CD4-positive, alpha-beta memory T cell (primary cell): ENCODE measurements around the gene GRID1. TPM values are rescaled to one million over a fixed set of nuclear protein-coding genes. Genes with fewer than 3 reads are reported as not detected.
"Not testable (repeated sequence)": the region's sequence is repeated elsewhere in the genome, so short reads cannot be mapped to it uniquely, and the experiment has no call there.

Source experiments
- CTCF ChIA-PET: fragments of 350-600 bp; sonication (Branson Sonifier 250); formaldehyde crosslinking; loops from one replicate; lab custom pipeline; 2021; ENCODE audit warnings: inconsistent platforms; ENCODE audit not compliant: partially characterized antibody; lab: Charles Lee
- POLR2A ChIA-PET: fragments of 350-600 bp; sonication (Branson Sonifier 250); formaldehyde crosslinking; loops from one replicate; lab custom pipeline; 2021; ENCODE audit not compliant: partially characterized antibody; lab: Charles Lee
- DNase-seq, 5 donors: peaks; one replicate each; pipeline versions ENCODE4 v3.0.0 to v3.0.0-alpha.2; 2020 to 2022; ENCODE audit warnings: mixed read lengths in 1 of 5
- H3K27ac ChIP-seq: one replicate; pipeline ENCODE4 v1.7.0; 2013; ENCODE audit warnings: low read depth, low read length
- H3K27me3 ChIP-seq: 2 replicates; pipeline ENCODE4 v1.7.0; 2013; ENCODE audit warnings: mild to moderate bottlenecking, low read length, moderate library complexity; ENCODE audit not compliant: insufficient read depth
- H3K36me3 ChIP-seq: 2 replicates; pipeline ENCODE4 v1.7.0; 2013; ENCODE audit warnings: mild to moderate bottlenecking, low read length, moderate library complexity; ENCODE audit not compliant: insufficient read depth
- H3K4me1 ChIP-seq: 2 replicates; pipeline ENCODE4 v1.7.0; 2013; ENCODE audit warnings: mild to moderate bottlenecking, low read length, moderate library complexity; ENCODE audit not compliant: insufficient read depth
- H3K4me3 ChIP-seq, 2 donors: one replicate each; pipeline ENCODE4 v1.7.0; 2013; ENCODE audit warnings: low read length in 2 of 2, mild to moderate bottlenecking in 1 of 2
- H3K9me3 ChIP-seq, 2 donors: one replicate each; pipeline ENCODE4 v1.7.0; 2013; ENCODE audit warnings: low read length in 2 of 2, control low read depth in 1 of 2; ENCODE audit not compliant: control insufficient read depth in 1 of 2
- H3K27ac Mint-ChIP-seq, 7 donors: one replicate each; pipeline ENCODE4 v1.8.0; 2020 to 2021; ENCODE audit warnings: mixed read lengths in 7 of 7, mild to moderate bottlenecking in 6 of 7, inconsistent platforms in 3 of 7, moderate library complexity in 3 of 7
- H3K27me3 Mint-ChIP-seq, 2 donors: one replicate each; pipeline ENCODE4 v1.8.0; 2020 to 2021; ENCODE audit warnings: mixed read lengths in 2 of 2
- H3K36me3 Mint-ChIP-seq, 2 donors: one replicate each; pipeline ENCODE4 v1.8.0; 2020 to 2021; ENCODE audit warnings: mixed read lengths in 2 of 2, inconsistent platforms in 1 of 2, mild to moderate bottlenecking in 1 of 2
- H3K4me1 Mint-ChIP-seq, 4 donors: one replicate each; pipeline ENCODE4 v1.8.0; 2020 to 2021; ENCODE audit warnings: mixed read lengths in 4 of 4, mild to moderate bottlenecking in 1 of 4
- H3K4me3 Mint-ChIP-seq, 8 donors: one replicate each; pipeline ENCODE4 v1.8.0; 2020 to 2021; ENCODE audit warnings: mixed read lengths in 8 of 8, mild to moderate bottlenecking in 7 of 8, moderate library complexity in 6 of 8, inconsistent platforms in 3 of 8
- H3K9me3 Mint-ChIP-seq, 8 donors: one replicate each; pipeline ENCODE4 v1.8.0; 2020 to 2021; ENCODE audit warnings: mixed read lengths in 8 of 8, mild to moderate bottlenecking in 5 of 8, inconsistent platforms in 3 of 8, moderate library complexity in 1 of 8
- intact Hi-C: fragments of 100-400 bp; cut with micrococcal nuclease; formaldehyde crosslinking; loops from one replicate; pipeline ENCODE4 v1.15.1; 2023
- polyA plus RNA-seq, 2 donors: library from polyadenylated mRNA; unstranded; fragments of 300-500 nt; fragmentation: Illumina TruSeq; gene quantifications; one replicate each; pipeline ENCODE4 v1.2.3, GENCODE V29; 2021
- total RNA-seq, 2 experiments: library from RNA; stranded (reverse); gene quantifications; one replicate each; pipeline ENCODE4 v1.2.3, GENCODE V29; 2021

The GRID1 gene
- total and polyA plus RNA-seq, 4 experiments from 2014 or later = not detected

- H3K4me3 ChIP-seq, intact Hi-C loops, H3K4me3 Mint-ChIP-seq, H3K27ac ChIP-seq, H3K36me3 ChIP-seq, H3K36me3 Mint-ChIP-seq, H3K27me3 ChIP-seq, H3K9me3 Mint-ChIP-seq, H3K27me3 Mint-ChIP-seq, H3K4me1 ChIP-seq, POLR2A ChIA-PET, H3K9me3 ChIP-seq, H3K27ac Mint-ChIP-seq, H3K4me1 Mint-ChIP-seq, CTCF ChIA-PET, DNase-seq: not testable (repeated sequence)
Measured at GRCh38 chr10:86175476-86175875, 191.1 kb downstream of the GRID1 start.

DNA sequence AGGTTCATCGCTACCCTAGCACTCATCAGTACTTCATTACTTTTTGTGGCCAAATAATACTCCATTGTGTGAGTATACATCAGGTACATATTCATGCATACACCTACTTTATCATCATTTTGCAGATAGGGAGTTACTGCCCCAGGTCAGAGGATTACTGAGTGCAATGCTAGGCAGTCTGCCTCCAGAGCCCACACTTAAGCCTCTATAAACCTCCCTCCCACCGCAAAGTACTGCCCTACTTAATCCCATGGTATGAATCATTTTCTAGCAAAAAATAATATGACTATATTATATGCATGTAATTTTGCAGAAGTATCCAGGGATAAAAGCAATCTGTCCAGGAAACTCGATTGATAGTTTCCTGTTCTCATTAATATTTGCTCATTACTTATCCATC lies 194.3 kb downstream of the GRID1 start:
- Histone ChIP-seq H3K9me3 (no peaks in the 10 kb centered on the region), H3K36me3 (no peaks in the 10 kb centered on the region), H3K4me3 (no peak overlapping the region), H3K27me3 (no peaks in the 10 kb centered on the region), H3K27ac (no peak overlapping the region), H3K4me1 (no peaks in the 10 kb centered on the region)
- POLR2A ChIA-PET = no interaction called here
- intact Hi-C loops = no loop called here
- H3K4me3 Mint-ChIP-seq = no peak overlapping the region
- no peaks in the 10 kb centered on the region for H3K9me3 Mint-ChIP-seq
- no peaks in the 10 kb centered on the region for H3K4me1 Mint-ChIP-seq
- CTCF ChIA-PET = no interaction called here
- H3K27me3 Mint-ChIP-seq = peaks cover 3 to 5% of the 10 kb centered on the region in 2 donors
- H3K27ac Mint-ChIP-seq = no peak overlapping the region
- DNase-seq = no peak
- no peaks in the 10 kb centered on the region for H3K36me3 Mint-ChIP-seq

- Mint-ChIP-seq H3K4me1 (no peaks in the 10 kb centered on the region), H3K27ac (no peak overlapping the region), H3K4me3 (no peak overlapping the region), H3K36me3 (no peaks in the 10 kb centered on the region), H3K27me3 (peaks cover 3 to 6% of the 10 kb centered on the region in 2 donors), H3K9me3 (no peaks in the 10 kb centered on the region)
- no peak for DNase-seq
- no peaks in the 10 kb centered on the region for H3K36me3 ChIP-seq
- no peaks in the 10 kb centered on the region for H3K4me1 ChIP-seq
- H3K9me3 ChIP-seq = no peaks in the 10 kb centered on the region
- H3K27me3 ChIP-seq = no peaks in the 10 kb centered on the region
- ChIA-PET CTCF (no interaction called here), POLR2A (no interaction called here)
- no peak overlapping the region for H3K4me3 ChIP-seq
- intact Hi-C loops = no loop called here
- no peak overlapping the region for H3K27ac ChIP-seq
Measured at GRCh38 chr10:86170255-86171108, 196.1 kb downstream of the GRID1 start.

- Mint-ChIP-seq H3K27ac (no peak overlapping the region), H3K4me3 (no peak overlapping the region), H3K4me1 (no peaks in the 10 kb centered on the region), H3K36me3 (no peaks in the 10 kb centered on the region), H3K27me3 (peaks cover 3 to 6% of the 10 kb centered on the region in 2 donors), H3K9me3 (no peaks in the 10 kb centered on the region)
- ChIA-PET CTCF (no interaction called here), POLR2A (no interaction called here)
- Histone ChIP-seq H3K36me3 (no peaks in the 10 kb centered on the region), H3K9me3 (no peaks in the 10 kb centered on the region), H3K4me1 (no peaks in the 10 kb centered on the region), H3K27ac (no peak overlapping the region), H3K27me3 (no peaks in the 10 kb centered on the region), H3K4me3 (no peak overlapping the region)
- intact Hi-C loops = no loop called here
- no peak for DNase-seq
Measured at GRCh38 chr10:86169506-86170254, 196.9 kb downstream of the GRID1 start.

- H3K27ac Mint-ChIP-seq = no peak overlapping the region
- H3K27me3 ChIP-seq = no peaks in the 10 kb centered on the region
- ChIA-PET CTCF (no interaction called here), POLR2A (no interaction called here)
- H3K4me3 ChIP-seq = no peak overlapping the region
- no peak overlapping the region for H3K4me3 Mint-ChIP-seq
- H3K27ac ChIP-seq = no peak overlapping the region
- H3K36me3 ChIP-seq = no peaks in the 10 kb centered on the region
- no peaks in the 10 kb centered on the region for H3K9me3 ChIP-seq
- H3K9me3 Mint-ChIP-seq = no peaks in the 10 kb centered on the region
- no peaks in the 10 kb centered on the region for H3K4me1 Mint-ChIP-seq
- no peaks in the 10 kb centered on the region for H3K36me3 Mint-ChIP-seq
- intact Hi-C loops = no loop called here
- no peaks in the 10 kb centered on the region for H3K4me1 ChIP-seq
- peaks cover 3 to 6% of the 10 kb centered on the region in 2 donors for H3K27me3 Mint-ChIP-seq
- no peak for DNase-seq
Measured at GRCh38 chr10:86169066-86169465, 197.5 kb downstream of the GRID1 start.

DNA sequence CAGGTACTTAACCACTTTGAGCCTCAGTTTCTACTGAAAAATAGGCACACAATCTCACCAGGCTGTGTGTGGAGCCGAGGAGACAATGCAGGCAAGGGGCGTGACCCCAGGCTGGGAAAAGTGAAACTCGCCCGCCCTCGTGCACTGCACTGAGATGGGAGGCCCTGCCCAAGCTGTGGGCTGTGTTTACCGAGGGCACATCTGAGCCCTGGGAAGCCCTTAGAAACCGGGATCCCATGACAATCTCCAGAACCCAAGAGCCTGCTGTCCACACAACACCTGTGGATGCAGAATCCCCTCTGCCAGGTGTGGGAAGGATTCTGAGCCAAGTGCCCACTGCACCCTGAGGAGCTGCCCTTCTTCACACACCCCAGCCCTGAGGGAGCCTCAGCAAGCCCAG lies 198.3 kb downstream of the GRID1 start:
- no peak overlapping the region for H3K27ac ChIP-seq
- intact Hi-C loops = no loop called here
- no peak for DNase-seq
- peaks cover 3 to 6% of the 10 kb centered on the region in 2 donors for H3K27me3 Mint-ChIP-seq
- H3K4me3 Mint-ChIP-seq = no peak overlapping the region
- POLR2A ChIA-PET = no interaction called here
- CTCF ChIA-PET = no interaction called here
- no peak overlapping the region for H3K4me3 ChIP-seq
- no peaks in the 10 kb centered on the region for H3K27me3 ChIP-seq
- no peaks in the 10 kb centered on the region for H3K36me3 ChIP-seq
- no peaks in the 10 kb centered on the region for H3K36me3 Mint-ChIP-seq
- H3K9me3 ChIP-seq = no peaks in the 10 kb centered on the region
- no peak overlapping the region for H3K27ac Mint-ChIP-seq
- H3K4me1 ChIP-seq = no peaks in the 10 kb centered on the region
- H3K4me1 Mint-ChIP-seq = no peaks in the 10 kb centered on the region
- H3K9me3 Mint-ChIP-seq = no peaks in the 10 kb centered on the region

- Histone ChIP-seq H3K4me1 (no peaks in the 10 kb centered on the region), H3K9me3 (no peaks in the 10 kb centered on the region), H3K27me3 (no peaks in the 10 kb centered on the region), H3K4me3 (no peak overlapping the region), H3K27ac (no peak overlapping the region), H3K36me3 (no peaks in the 10 kb centered on the region)
- H3K36me3 Mint-ChIP-seq = no peaks in the 10 kb centered on the region
- ChIA-PET POLR2A (no interaction called here), CTCF (no interaction called here)
- no peak overlapping the region for H3K27ac Mint-ChIP-seq
- DNase-seq = no peak
- H3K4me3 Mint-ChIP-seq = no peak overlapping the region
- no peaks in the 10 kb centered on the region for H3K9me3 Mint-ChIP-seq
- no peaks in the 10 kb centered on the region for H3K4me1 Mint-ChIP-seq
- H3K27me3 Mint-ChIP-seq = peaks cover 3 to 6% of the 10 kb centered on the region in 2 donors
- intact Hi-C loops = no loop called here
Measured at GRCh38 chr10:86167762-86168128, 198.8 kb downstream of the GRID1 start.
